HG02870 (cell line): ENCODE results near the gene GMCL1.
"Not testable (repeated sequence)": the region's sequence is repeated elsewhere in the genome, so short reads cannot be mapped to it uniquely, and the experiment has no call there.

Source experiments
- ATAC-seq: cut with Tn5 transposase; IDR thresholded peaks from one replicate; pipeline ENCODE4 v1.9.1; 2021; ENCODE audit warnings: mild to moderate bottlenecking, moderate library complexity; ENCODE audit not compliant: unreplicated experiment

The GMCL1 gene

GRCh38 chr2:69846182-69847067 lies 17.0 kb downstream of the GMCL1 start:
- no peak for ATAC-seq

- ATAC-seq: no peak
Measured at GRCh38 chr2:69847068-69847828, 17.8 kb downstream of the GMCL1 start.

GRCh38 chr2:69848186-69848790 lies 18.8 kb downstream of the GMCL1 start:
- no peak for ATAC-seq

GRCh38 chr2:69858261-69858660 lies 28.8 kb downstream of the GMCL1 start:
- no peak for ATAC-seq

- no peak for ATAC-seq
Measured at GRCh38 chr2:69863298-69863697, 33.8 kb downstream of the GMCL1 start.

GRCh38 chr2:69888451-69888850 lies 59.0 kb downstream of the GMCL1 start:
- no peak for ATAC-seq

- ATAC-seq: no peak
Measured at GRCh38 chr2:69889302-69889701, 59.8 kb downstream of the GMCL1 start.

GRCh38 chr2:69890881-69891280 lies 61.4 kb downstream of the GMCL1 start:
- ATAC-seq: no peak

- not testable (repeated sequence) for ATAC-seq
Measured at GRCh38 chr2:69892838-69893424, 63.5 kb downstream of the GMCL1 start.

- peak; percentile 65 for ATAC-seq
Measured at GRCh38 chr2:69893684-69894551, 64.5 kb downstream of the GMCL1 start, which contains the start of gene SNRNP27. SNRNP27 (plus strand) TSS chr2:69893956; CDS start chr2:69893985, 29 bp downstream.

- not testable (repeated sequence) for ATAC-seq
Measured at GRCh38 chr2:69894737-69895136, 65.3 kb downstream of the GMCL1 start.

GRCh38 chr2:69902213-69902922 lies 72.9 kb downstream of the GMCL1 start:
- no peak for ATAC-seq

- no peak for ATAC-seq
Measured at GRCh38 chr2:69907216-69907615, 77.8 kb downstream of the GMCL1 start.

GRCh38 chr2:69911985-69912563 lies 82.6 kb downstream of the GMCL1 start:
- no peak for ATAC-seq

- peak; percentile 89 for ATAC-seq
Measured at GRCh38 chr2:69914164-69914949, 84.9 kb downstream of the GMCL1 start.

GRCh38 chr2:69914950-69915945 lies 85.8 kb downstream of the GMCL1 start, which contains the start of gene MXD1:
MXD1 (plus strand) TSS chr2:69915109; CDS start chr2:69915331, 222 bp downstream.
- ATAC-seq: no peak

GRCh38 chr2:69916106-69916505 lies 86.6 kb downstream of the GMCL1 start:
- no peak for ATAC-seq
